T-helper 9 cell (primary cell): ENCODE data around the gene HNRNPF.
A peak's percentile ranks its signal among the peaks of the same experiment; 100 is the strongest.

Experiments
- DNase-seq: peaks from one replicate; pipeline ENCODE4 v3.0.0-alpha.2; 2020

HNRNPF gene

DNA sequence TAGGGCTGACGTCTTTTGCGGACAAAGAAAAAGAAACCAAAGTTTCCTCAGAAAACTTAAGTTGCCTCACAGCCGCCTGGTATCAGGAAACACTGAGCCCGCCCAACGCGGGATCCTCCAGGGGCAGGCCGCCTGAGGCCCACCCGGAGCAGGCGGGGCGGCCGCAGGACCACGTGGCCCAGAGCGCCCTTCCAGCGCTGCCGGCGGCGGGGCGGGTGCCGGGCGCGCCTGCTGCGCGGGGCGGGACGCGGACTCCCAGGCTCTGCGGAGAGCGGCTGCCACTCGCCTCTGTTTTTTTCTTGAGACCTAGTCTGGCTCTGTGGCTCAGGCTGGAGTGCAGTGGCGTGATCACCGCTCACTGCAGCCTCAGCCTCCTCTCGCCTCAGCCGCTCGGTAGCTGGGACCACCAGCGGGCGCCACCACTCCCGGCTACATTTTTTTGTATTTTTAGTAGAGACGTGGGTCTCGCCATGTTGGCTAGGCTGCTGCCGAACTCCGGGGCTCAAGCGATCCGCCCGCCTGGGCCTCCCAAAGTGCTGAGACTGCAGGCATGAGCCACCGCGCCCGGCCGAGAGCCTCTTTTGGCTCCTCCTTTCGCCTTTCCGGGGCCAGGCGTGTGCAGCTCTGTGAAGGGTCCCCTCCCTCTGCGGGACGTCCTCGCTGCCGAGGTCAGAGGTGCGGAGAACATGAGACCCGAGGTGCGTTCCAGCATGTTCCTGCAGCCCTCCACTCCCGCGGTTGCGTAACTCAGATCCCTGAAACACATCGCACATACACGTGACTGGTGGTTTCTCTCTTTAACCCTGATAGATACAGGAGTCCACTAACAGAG lies 11.6 kb upstream of the HNRNPF start:
- DNase-seq, result peak; percentile 71

DNA sequence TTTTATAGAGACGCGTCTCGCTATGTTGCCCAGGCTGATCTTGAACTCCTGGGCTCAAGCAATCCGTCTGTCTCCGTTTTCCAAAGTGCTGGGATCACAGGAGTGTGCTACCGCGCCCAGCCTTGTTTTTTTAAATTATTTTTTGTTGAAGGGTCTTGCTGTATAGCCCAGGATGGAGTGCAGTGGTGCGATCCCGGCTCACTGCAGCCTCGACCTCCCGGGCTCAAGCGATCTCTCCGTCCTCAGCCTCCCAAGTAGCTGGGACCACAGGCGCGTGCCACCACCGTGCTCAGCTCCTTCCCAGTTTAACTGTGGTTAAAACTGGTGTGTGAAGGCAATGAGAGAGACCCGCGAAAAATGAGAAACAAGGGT lies 11.0 kb upstream of the HNRNPF start:
- no peak for DNase-seq

DNA sequence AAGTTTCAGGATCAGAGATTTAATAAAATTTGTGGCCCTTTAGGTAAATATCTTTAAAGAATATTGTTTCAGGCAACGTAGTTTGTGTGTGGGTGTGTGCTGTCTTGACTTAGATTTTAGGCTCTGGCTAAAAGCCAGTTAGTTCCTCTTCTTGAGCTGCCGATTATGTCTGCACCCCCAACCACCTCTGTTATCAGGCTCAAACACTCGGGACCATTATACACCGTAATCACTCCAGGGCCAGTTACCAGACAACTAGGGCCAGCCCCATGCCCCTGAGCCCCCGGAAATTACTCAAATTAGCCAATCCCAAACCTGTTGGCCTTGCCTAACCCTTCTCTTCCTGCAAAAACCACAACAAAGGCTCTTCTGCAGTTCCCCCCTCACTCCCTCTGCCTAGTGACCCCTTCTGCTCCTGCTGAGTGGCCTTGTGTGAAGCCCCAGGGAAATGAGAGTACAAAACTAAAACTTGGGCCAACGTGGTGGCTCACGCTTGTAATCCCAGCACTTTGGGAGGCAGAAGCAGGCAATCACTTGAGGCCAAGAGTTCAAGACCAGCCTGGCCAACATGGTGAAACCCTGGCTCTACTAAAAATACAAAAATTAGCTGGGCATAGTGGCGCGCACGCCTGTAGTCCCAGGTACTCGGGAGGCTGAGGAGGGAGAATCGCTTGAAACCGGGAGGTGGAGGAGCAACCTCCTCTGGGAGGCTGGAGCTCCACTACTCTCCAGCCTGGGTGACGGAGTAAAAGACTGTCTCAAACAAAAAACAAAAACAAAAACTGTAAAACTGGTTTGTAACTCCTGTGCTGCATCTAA lies 9.2 kb upstream of the HNRNPF start:
- DNase-seq, result no peak

DNA sequence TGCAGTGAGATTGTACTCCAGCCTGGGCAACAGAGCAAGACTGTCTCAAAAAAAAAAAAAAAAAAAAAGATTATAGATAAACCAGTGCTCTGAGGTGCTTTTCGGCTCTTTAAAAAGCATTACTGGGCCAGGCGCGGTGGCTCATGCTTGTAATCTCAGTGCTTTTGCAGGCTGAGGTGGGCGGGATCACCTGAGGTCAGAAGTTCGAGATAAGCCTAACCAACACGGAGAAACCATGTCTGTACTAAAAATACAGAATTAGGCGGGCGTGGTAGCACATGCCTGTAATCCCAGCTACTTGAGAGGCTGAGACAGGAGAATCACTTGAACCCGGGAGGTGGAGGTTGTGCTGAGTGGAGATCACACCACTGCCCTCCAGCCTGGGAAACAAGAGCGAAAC lies 6.6 kb upstream of the HNRNPF start:
- no peak for DNase-seq

DNA sequence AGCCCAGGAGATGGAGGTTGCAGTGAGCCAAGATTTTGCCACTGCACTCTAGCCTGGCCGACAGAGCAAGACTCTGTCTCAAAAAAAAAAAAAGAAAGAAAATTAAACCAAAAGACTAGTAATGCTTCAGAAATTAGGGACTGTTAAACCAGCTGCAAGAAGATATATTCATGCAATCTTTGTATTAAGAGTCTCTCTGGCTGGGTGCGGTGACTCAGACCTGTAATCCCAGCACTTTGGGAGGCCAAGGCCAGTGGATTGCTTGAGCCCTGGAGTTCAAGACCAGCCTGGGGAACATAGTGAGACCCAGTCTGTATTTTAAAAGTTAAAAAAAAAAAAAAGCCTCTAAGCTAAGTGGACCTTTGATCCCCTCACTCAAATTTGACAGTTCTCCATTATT lies 2.5 kb upstream of the HNRNPF start:
- no peak for DNase-seq

DNA sequence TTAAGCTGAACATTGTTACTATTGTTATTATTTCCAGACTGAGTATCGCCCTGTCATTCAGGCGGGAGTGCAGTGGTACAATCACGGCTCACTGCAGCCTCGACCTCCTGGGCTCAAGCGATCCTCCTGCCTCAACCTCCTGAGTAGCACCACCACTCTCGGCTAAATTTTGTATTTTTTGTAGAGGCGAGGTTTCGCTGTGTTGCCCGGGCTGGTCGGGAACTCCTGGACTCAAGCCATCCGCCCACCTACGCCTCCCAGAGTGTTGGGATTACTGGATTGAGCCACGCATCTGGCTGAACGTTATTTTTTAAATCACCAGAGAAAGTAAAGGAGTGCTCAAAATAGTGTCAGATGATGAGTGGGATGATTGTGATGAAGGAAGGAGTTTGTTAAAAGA lies 1.4 kb upstream of the HNRNPF start:
- no peak for DNase-seq

DNA sequence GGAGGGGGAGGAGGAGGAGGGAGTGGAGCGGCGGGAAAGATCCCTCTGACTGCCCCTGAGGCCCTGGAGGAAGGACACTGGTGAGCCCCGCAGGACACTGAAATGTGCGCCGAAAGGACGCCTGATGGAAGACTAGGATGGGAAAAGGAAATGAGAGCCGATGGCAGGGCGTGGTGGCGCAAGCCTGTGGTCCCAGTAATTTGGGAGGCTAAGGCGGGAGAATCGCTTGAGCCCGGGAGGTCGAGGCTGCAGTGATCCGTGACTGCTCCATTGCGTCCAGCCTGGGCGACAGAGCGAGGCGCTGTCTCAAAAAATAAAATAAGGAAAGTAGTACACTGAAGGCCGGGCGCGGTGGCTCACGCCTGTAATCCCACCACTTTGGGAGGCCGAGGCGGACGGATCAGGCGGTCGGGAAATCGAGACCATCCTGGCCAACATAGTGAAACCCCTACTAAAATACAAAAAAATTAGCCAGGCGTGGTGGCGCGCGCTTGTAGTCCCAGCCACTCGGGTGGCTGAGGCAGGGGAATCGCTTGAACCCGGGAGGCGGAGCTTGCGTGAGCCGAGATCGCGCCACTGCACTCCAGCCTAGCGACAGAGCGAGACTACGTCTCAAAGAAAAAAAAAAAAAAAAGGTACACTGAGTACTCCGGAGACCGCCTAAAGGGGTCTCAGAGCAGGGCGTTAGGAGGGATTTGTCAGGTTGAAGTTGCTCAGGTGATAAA lies 561 bp upstream of the HNRNPF start:
- DNase-seq, result peak; percentile 52

DNA sequence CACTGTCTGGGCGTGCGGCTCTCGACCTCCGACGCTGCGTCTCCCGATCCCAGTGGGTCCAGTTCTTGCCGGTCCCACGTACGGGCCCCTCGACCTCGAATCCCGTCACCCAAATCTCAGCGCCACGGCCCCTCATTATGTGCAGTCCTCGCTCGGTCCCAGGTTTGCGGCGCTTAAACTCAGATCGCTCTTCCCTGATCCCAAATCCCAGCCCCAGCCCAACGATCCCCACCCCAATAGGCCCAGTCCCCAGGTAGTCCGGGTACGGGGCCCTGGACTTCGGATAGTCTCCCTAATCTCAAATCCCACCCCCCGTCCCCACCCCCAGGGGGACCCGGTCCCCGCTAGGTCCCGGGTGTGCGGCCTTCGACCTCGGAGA lies 666 bp downstream of the HNRNPF start:
- DNase-seq, result no peak

DNA sequence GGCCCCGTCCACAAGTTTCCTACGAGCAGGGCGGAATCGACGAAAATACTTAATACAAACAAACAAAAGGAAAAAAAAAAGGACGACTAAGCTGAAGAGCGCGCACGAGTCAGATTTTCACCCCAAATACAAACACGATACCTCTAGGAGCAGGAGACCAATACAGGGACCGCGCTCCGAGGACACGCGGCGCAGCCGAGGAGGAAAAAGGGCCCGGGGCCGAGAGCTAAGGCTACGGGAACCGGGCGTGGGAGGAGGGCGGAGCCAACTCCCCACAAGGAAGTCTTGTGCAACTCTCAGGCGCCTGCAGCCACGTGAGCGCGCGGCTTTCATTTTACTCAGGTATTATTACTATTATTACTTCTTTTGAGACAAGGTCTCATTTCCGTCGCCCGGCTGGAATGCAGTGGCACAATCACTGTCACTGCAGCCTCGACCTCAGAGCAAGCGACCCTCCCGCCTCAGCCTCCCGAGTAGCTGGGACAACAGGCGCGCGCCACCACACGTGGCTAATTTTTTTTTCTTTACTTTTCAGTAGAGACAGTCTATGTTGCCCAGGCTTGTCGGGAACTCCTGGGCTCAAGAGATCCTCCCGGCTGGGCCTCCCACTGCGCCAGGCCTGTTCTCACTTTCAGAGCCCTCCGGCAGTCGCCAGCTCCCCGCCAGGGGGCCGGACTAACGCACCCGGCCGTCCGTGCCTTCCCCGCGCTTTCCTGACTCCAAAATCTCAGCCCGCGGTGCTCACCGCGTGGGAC lies 1.2 kb downstream of the HNRNPF start:
- DNase-seq, result peak; percentile 74

DNA sequence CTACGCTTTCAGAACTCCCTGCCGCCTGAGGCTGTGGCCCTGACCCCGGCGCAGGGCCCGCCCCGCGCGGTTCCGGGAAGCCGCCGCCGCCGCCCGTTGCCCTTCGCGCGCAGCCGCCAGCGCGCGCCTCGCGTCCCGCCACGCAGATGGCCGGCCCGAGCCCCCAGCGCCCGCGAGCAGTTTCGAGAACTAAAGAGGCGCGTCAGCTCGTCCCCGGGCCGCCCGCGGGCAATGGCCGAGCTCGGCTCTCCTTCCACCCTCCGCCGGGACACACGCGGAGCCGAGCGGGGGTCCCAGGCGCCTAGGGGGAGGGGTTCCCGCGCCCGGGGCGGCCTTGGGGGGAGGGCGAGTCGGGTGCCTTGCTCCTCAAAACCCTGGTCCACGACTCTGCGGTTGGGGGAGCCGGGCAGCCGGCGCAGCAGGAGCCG lies 1.8 kb downstream of the HNRNPF start:
- DNase-seq, result peak; percentile 46

DNA sequence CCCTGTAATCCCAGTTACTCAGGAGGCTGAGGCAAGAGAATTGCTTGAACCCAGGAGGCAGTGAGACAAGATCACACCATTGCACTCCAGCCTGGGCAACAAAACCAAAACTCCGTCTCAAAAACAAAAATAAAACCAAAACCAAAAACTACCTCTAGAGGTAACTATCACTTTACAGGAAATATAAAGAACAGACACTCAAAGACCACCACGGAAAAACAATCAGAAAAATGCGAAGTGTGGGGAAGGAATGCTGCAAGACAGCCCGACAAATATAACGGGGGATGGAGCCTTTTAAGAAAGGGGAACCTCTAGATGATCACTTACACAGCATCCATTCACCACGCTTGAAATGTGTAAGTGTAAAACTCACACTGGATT lies 4.3 kb downstream of the HNRNPF start:
- no peak for DNase-seq

DNA sequence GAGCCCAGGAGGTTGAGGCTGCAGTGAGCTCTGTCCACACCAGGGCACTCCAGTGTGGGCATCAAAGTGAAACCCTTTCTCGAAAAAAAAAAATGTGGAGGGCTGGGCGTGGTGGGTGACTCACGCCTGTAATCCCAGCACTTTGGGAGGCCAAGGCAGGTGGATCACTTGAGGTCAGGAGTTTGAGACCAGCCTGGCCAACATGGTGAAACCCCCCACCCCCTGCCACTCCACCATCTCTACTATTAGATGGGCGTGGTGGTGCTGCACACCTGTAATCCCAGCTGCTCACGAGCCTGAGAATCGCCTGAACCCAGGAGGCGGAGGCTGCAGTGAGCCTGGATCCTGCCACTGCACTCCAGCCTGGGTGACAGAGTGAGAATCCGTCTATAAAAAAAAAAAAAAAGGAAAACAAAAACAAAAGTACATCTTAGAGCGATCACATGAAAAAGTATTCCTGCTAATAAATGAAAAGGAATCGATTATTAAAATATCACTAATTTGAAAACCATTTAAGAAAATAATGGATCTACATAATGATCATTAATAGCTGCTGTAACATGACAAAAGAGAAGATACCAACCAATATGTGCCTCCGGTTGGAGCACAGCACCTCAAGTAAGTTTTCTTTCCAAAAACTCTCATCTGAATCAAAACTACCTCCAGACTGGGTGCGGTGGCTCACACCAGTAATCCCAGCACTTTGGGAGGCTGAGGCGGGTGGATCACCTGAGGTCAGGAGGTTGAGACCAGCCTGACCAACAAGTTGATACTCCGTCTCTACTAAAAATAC lies 4.9 kb downstream of the HNRNPF start:
- DNase-seq, result no peak

DNA sequence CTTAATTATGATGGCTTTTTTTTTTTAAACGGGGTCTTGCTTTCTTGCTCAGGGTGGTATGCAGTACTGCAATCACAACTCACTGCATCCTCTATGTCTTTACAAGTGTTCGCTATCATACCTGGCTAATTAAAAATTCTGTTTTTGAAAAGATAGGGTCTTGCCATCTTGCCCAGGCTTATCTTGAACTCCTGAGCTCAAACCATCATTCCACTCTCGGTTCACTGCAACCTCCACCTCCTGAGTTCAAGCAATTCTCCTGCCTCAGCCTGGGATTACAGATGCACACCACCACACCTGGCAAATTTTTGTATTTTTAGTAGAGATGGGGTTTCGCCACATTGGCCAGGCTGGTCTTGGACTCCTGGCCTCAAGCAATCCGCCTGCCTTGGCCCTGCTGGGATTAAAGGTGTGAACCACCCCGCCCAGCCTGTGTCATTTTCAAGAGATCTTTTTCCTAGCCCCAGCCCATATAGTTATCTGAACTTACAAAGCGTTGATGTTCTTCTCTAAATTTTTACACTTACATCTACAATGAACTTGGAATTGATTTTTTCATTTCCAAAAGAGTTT lies 6.0 kb downstream of the HNRNPF start:
- DNase-seq, result no peak

DNA sequence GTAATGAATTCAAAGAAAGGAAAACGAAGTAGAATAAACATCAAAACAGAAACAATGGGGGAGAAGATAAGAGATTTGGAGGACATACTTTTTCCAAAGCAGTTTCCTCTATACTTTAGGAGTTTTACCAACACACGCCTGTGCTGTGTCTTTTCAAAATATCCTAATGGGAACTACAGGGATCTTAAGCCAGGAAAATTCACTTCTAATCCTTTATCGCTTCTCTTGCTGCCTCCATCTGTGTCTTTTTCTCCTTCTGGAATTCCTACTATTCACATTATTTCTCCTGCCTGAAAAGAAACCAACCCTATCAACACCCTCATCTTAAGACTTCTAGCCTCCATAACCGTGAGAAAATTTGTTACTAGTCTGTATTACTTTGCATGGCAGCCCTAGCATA lies 6.8 kb downstream of the HNRNPF start:
- DNase-seq, result no peak

DNA sequence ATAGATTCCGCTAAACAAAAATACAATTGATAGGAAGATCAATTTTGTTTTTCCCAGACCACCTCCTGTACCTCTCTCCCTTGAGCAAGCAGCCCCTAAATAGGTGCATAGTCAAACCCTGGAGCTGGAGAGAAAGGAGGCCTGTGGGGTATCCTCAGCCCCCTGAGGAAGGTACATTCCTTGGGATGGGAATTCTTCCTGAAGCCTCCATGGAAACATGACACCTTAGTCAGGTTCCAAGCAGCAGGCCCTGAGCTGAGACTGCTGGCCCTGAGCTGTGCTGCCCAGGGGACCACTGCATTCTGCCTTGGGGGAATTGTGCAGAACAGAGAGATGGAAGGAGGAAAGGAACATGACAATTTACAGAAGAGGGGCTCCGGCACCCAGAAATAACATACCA lies 7.4 kb downstream of the HNRNPF start:
- no peak for DNase-seq

DNA sequence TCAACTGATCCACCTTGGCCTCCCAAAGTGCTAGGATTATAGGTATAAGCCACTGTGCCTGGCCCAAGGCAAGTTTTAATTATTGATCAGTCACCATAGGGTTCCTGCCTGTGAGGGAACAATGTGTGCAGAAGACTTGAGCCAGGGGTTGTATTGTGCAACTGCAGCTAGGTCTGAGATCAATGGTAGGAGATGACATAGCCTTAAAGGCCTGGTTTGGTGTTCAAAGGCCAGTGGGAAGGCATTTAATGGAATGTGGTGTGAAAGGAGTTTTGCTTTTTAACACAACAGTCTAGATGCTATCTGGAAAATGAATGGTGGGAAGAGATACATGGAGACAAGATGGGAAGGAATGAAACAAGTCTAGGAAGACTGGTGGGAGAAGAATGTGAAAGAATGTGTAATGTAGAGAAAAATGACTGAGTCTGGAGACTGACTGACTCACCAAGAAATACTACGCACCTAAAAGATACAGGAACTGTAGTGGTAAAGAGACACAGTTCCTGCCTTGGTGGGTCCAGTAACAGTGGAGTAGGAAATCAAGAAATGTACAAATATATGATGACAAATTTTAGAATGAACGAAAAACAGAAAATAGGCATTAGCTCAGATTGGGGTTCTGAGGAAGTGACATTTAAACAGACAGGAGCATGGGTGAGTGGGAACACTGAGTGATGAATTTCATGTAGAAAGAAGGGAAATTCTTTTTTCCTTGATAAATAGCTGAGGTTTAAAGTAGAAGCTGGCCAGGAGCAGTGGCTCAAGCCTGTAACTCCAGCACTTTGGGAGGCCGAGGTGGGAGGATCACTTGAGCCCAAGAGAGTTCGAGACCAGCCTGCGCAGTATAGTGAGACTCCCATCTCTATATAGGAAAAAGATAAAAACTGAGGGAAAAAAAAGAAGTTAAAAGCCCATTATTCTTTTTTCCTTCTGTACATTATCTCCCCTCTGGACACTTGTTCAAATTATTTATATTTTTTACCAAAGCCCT lies 9.4 kb downstream of the HNRNPF start:
- no peak for DNase-seq

DNA sequence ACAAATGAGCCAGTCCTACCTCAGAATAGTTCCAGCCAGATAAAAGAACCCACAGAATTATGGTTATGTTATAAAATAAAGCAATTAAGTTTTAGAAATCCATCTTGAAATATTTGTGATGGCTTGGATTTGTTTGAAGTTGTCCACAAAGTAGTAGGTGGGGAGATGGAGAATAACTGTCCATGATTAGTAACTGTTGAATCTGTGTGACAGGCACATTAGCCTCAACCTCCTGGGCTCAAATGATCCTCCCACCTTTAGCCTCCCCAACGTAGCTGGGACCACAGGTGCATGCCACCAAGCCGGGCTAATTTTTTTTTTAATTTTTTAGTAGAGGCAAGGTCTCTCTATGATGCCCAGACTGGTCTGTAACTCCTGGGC lies 10.1 kb downstream of the HNRNPF start:
- DNase-seq, result no peak

DNA sequence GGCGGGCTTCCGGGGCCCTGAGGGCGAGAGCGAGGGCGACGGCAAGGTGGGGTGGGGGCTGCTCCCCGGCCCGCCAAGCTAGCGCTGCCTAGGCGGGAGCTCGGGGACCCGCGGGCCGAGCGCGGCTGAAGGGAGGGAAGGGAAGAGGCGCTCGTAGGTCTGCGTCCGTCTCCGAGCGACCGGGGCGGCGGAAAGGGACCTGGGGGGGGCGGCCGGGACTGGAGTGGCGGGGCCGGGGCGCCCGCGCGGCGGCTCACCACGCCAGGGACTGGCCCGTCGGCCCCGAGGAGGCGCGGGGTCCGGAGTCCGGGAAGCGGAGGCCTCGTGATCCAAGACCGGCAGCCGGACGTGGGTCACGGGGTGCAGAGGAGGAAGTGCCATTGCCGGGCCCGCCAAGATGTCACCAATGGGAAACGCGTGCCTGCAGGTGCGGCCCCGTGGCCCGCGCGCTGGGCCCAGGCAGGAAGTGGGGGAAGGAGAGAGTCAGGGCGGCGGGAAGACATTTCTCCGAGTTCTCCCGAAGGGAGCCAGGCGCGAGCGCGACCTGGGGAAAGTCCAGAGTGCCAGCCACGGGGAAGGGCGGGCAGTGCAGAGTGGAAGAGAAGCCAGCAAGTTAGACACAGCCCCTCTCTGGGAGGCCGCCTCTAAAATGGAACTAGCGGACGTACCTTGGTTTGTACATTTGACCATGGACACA lies 11.9 kb downstream of the HNRNPF start:
- DNase-seq, result peak; percentile 62

DNA sequence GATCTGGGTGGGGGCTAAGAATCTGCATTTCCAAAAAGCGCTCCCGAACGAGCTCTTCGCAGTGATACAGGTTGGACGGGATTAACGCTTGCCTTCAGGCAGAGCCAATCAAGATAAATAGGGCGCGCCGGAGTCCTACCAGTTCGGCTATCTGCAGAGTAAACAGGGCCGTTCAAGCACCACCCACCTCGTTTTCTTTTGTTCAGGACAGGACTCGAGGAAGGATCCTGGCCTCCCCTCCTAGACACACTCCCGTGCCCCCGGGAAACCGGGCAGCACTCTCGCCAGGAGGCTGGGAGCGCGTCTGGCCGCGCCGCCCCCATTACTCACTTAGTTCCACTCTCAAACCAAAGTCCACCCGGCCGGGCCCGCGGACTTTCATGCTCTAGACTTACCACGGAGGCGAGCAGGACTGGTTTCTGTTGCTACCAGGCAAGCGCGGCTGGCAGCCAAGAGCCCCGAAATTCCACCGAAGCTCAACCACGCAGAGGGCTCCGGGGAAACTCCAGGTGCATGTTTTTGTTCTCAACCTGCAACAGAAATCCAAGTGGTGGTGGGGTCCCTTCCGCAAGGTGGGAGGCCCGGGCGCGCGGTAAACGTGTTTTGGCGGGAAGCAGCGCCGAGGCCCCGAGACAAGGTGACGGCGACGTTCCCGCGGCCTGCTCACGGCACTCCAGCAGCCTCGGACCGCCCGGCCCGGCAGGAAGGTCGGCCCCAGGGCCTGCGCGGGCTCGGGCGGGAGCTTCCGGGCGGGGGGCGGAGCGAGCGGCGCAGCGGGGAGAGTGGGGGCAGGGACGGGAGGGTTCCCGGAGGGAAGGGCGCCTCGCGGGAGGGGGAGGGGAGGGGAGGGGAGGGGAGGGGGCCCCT lies 12.7 kb downstream of the HNRNPF start:
- DNase-seq, result peak; percentile 54
